GM18498 (cell line): ENCODE data around the gene ZDHHC8.

Experiments used
- ATAC-seq: cut with Tn5 transposase; IDR thresholded peaks from one replicate; pipeline ENCODE4 v1.9.1; 2021; ENCODE audit warnings: mild to moderate bottlenecking, moderate library complexity; ENCODE audit not compliant: unreplicated experiment

Gene ZDHHC8

DNA sequence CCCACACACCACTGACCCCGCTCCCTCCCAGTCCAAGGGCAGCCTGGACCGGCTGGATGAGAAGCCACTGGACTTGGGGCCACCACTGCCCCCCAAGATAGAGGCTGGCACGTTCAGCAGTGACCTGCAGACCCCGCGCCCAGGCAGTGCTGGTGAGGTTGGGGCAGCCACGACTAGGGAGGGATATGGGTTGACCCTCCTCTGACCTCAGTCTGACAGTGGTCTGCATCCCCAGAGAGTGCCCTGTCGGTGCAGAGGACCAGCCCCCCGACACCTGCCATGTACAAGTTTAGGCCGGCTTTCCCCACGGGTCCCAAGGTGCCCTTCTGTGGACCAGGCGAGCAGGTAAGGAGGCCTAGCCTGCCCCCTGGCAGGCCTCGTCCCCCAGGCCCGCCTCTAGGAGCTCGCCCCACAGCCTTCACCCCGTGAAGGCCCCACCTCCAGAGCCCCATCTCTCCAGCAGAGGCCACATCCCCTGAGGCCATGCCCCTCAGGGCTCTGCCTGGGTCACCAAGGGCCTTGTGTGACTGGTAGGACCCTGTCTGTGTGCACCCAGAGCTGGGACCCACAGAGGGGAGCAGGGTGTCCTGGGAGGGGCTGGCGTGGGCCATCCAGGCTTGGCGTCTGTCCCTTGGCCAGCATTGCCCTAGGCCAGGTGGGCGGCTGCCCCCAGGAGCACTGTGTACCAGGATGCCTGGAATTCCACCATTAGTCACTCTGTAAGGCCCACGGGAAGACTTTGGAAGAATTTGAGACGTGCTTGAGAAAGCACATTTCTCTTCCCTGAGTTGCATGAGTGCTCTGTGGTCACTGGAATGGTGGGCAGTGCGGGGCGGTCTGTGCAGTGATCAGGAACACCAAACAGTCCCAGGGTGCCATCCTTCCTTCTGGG lies 9.8 kb downstream of the ZDHHC8 start:
- no peak for ATAC-seq

DNA sequence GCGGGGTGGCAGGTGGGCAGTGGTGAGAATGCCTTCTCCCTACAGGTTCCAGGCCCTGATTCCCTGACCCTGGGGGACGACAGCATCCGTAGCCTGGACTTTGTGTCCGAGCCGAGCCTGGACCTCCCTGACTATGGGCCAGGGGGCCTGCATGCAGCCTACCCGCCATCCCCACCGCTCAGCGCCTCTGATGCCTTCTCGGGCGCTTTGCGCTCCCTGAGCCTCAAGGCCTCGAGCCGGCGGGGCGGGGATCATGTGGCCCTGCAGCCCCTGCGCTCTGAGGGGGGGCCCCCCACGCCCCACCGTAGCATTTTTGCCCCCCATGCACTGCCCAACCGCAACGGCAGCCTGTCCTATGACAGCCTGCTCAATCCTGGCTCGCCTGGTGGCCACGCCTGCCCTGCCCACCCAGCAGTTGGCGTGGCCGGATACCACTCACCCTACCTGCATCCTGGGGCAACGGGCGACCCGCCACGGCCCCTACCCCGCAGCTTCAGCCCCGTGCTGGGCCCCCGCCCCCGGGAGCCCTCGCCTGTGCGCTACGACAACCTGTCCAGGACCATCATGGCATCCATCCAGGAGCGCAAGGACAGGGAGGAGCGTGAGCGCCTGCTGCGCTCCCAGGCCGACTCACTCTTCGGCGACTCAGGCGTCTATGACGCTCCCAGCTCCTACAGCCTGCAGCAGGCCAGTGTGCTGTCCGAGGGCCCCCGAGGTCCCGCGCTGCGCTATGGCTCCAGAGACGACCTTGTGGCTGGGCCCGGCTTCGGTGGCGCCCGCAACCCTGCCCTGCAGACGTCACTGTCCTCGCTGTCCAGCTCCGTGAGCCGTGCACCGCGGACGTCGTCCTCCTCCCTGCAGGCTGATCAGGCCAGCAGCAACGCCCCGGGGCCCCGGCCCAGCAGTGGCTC lies 11.4 kb downstream of the ZDHHC8 start:
- no peak for ATAC-seq

- ATAC-seq, result no peak
These were observed 12.5 kb downstream of the ZDHHC8 start for GRCh38 chr22:20143883-20144665.

DNA sequence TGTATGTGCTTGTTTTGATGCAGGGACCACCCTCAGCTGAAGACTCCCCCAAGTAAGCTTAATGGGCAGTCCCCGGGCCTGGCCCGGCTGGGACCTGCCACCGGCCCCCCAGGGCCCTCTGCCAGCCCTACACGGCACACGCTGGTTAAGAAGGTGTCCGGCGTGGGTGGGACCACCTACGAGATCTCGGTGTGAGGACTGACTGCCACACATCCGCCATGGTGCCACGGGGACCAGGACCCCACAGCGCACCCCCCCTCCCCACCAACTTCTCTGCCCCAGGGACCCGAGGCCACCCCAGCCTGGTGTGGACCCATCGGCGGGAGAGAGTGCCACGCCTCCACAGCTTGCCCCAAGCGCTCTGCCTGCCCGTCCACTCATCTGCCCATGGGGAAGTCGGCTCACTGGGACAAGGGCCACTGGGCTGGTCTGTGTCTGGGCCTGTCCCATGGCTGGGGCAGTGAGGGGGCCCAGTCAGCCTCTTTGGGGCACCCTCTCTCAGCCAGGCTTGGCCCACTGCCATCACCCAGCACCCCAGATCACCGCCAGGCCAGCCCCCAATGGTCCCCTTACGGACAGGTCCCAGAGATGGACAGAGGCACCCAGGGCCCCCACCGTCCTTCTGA lies 13.7 kb downstream of the ZDHHC8 start:
- ATAC-seq, result no peak

GRCh38 chr22:20145832-20146223 lies 14.2 kb downstream of the ZDHHC8 start:
- no peak for ATAC-seq

GRCh38 chr22:20146777-20147176 lies 15.2 kb downstream of the ZDHHC8 start:
- ATAC-seq, result no peak

- no peak for ATAC-seq
These were observed 15.8 kb downstream of the ZDHHC8 start for GRCh38 chr22:20147237-20147988.

- no peak for ATAC-seq
These were observed 16.8 kb downstream of the ZDHHC8 start for GRCh38 chr22:20148414-20148813.

DNA sequence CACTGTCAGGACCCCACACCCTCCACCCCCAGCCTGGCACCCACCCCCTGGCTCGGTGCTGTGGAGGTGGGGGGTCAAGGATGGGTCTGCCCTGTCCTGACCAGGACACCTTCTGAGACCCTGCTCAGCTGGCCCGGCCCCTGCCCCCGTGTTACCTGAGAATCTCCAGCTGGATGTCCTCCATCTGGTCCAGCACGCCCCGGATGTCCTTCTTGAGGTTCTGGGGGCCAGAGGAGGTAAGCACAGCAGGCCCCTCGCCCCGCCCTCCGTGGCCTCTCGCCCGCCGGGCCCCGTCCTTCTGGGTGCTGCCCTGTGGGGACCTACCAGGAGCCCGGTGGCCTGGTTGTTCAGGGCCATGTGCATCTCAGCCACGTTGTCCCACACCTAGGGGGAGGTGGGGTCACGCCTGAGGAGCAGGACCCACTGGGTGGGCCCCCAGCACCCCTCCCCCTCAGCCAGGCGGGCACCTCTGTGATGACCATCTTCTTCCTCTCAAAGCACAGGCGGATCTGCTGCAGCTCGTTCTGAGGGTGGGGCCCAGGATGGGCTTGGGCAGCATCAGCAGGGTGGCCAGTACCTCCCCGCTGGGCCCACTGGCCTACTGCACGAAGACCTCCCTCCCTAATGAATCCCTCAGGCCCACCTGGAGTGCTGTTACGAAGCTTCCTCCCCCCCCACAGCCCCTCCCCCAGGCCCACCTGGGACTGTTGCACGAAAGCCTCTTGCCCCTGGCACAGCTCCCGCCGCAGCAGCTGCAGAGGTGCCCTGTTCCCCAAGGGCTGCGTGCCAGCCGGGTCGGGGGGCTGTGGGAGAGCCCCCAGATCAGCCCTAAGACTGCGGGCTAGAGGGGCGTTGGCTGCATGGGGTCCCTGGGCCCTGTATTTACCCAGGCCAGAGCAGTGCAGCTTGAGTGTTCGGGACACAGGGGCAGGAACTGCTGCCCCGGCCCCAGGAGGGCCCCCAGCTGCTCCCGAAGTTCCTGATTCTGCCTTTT lies 17.9 kb downstream of the ZDHHC8 start:
- ATAC-seq, result no peak

DNA sequence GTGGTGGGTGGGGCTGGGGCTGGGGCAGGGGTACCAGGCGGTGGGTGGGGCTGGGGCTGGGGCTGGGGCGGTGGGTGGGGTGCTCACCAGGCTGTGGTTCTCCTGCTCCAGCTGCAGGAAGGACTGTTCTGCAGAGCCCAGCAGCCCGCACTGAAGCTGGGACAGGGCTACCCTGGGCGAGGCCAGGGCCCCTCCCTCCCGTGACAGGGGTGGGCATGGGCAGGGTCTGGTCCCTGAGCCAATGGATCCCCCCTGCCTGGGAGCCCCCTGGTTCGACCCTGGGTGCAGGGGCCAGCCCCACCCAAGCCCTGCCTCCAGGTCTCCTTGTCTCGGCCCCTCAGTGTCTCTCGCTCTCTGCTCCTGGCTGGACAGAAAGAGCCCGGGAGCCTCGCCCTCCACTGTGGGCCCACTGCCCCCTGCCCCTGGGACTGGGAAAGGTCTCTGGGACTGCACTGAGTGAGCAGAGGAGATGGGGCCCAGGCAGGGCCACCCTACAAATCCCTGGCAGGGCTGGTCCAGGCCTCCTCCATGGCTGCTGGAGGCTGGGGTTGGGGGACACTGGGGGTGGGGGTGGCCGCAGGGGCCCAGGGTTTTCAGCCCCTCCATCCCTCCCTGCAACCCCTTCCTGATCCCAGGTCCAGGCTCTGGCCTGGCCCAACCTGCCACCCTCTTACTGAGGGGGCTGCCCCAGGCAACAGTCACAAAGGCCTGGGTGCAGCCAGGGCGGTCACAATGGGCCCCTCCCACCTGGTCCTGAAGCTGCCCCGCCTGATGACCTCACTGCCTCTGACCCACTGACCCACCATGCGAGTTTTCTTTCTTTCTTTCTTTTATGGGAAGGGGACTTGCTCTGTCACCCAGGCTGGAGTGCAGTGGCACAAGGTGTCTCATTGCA lies 19.0 kb downstream of the ZDHHC8 start, which contains the start of gene CCDC188:
Gene CCDC188 (minus strand): TSS at position 675 of the 895 bp plus-strand sequence. CDS start 69 bp downstream, at position 606.
- no peak for ATAC-seq

DNA sequence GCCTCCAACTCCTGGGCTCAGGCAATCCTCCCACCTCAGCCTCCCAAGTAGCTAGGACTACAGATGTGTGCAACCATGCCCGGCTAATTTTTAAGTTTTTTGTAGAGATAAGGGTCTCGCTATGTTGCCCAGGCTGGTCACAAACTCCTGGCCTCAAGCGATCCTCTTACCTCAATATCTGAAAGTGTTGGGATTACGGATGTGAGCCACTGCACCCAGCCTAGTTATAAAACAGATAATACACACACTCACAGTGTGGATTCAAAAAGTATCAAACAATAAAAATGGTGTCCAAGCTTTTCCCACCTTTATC lies 19.6 kb downstream of the ZDHHC8 start:
- no peak for ATAC-seq

DNA sequence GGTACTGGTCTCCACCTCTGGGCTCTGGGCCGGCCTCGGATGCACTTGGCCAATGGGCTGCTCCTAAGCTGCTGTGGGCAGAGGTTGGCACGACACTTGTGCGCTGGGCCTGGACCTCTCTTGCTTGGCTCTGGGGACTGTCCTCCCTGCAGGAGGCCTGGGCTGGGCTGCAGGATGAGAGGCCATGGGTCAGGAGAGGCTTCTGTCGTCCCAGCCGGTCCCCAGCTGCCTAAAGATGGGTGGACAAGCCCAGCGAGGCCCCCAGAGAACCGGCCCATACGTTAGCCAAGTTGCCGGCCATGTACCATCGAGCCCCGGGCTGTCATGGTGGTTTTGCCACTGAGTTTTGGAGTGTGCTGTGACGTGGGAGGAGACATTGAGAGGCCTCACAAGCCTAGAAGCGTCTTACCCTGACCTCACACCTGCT lies 20.9 kb downstream of the ZDHHC8 start:
- no peak for ATAC-seq

DNA sequence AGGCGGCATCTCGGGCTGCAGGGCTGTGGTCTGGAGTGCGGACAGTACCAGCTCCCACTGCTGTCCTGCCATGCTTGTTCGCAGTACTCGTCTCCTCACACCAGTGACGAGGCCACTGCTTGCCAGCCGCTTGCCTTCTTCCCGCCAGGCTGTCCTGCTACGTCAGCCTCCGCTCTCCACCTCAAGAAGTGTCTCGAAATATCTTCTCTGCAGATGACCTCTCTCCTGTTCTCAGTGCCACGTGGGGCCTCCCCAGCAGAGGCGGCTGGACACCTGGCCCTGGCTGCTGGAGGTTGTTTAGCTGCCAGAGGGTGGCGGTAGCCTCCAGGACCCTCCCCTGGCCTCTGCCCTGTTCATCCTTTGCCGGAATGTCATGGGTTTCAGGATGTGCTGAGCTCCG lies 22.3 kb downstream of the ZDHHC8 start:
- ATAC-seq, result no peak

GRCh38 chr22:20154602-20155187 lies 23.1 kb downstream of the ZDHHC8 start:
- no peak for ATAC-seq

GRCh38 chr22:20155330-20156041 lies 23.9 kb downstream of the ZDHHC8 start:
- ATAC-seq, result no peak

DNA sequence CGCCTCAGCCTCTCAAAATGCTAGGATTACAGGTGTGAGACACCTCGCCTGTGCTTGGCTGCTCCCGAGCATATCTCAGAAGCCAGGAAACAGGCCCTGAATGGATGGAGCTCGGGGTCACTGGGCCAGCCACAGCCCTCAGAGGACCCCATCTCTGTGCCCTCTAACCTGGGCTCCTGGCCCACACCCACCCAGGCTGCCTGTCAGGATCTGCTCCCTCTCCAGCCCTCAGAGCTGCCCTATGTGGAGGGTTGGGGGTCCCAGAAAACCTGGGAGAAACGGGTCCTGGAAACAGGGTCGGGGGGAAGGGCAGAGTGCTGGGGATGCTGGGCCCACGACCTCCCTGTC lies 24.4 kb downstream of the ZDHHC8 start:
- ATAC-seq, result no peak
